Cortex of kidney (tissue), 1 donor: ENCODE results near the gene ITIH4.

Source experiments
- DNase-seq: peaks from one replicate; lab custom pipeline; 2025; lab: John Stamatoyannopoulos, UW

ITIH4 gene

DNA sequence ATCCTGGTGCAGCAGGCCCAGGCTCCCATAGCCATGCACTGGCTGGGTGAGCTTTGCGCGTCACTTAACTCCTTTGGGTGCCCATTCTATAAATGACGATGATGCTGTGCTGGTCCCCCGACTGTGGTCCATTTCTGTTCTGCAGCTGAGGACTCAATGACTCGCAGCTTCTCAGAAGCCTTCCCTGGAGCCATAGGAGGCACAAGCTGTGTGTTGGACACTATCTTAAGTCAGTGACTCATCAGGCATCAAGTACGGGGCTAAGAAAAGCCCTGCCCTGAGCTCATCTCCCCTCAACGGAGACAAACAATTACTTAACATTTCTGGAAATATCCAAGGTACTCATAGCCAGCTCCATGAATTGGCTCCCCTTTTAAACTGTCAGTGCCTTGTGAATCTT, 18.1 kb upstream of the ITIH4 start:
- DNase-seq: no peak

GRCh38 chr3:52847726-52848125, 17.3 kb upstream of the ITIH4 start:
- DNase-seq: no peak

DNA sequence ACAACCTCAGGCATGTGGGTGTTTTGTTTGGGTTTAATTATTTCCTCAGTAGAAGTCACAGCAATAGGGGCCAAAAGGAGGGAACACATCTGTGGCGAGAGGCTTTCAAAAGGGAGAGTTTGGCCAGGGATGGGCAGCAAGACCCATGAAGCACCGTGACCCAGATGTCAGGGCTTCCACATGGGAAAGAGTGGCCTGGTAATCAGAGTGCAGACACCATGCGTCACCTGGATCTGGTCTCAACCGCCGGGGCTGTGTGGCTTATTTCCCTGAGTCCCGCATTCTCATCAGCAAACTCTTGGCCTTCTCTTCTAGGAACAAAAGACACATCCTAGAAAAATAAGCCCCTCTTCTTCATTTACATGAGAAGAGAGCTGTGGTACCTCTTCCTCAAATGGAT, 16.8 kb upstream of the ITIH4 start:
- DNase-seq: no peak

GRCh38 chr3:52846432-52846965, 16.0 kb upstream of the ITIH4 start:
- DNase-seq: no peak

GRCh38 chr3:52845691-52846431, 15.4 kb upstream of the ITIH4 start:
- DNase-seq: no peak

DNA sequence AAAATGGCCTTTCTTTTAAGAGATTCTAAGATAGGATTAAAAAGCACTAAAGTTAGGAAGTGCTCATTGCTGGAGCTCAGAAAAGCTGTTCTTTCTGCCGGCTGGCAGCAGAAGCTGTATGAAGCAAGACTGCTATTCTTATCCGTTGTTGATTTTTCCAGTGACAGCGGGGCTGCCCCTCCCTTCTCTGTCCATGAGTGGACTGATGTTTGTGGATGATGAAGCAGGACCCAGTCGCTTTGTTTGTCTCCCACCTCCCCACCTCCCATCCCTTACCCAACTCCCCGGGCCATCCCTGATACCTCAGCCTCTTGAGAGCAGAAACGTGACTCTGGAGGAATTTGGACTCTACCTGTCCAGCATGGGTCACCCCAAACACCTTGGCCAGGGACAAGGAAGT, 14.7 kb upstream of the ITIH4 start:
- no peak for DNase-seq

GRCh38 chr3:52844290-52844975, 14.0 kb upstream of the ITIH4 start:
- DNase-seq: no peak

GRCh38 chr3:52843881-52844280, 13.4 kb upstream of the ITIH4 start:
- no peak for DNase-seq

DNA sequence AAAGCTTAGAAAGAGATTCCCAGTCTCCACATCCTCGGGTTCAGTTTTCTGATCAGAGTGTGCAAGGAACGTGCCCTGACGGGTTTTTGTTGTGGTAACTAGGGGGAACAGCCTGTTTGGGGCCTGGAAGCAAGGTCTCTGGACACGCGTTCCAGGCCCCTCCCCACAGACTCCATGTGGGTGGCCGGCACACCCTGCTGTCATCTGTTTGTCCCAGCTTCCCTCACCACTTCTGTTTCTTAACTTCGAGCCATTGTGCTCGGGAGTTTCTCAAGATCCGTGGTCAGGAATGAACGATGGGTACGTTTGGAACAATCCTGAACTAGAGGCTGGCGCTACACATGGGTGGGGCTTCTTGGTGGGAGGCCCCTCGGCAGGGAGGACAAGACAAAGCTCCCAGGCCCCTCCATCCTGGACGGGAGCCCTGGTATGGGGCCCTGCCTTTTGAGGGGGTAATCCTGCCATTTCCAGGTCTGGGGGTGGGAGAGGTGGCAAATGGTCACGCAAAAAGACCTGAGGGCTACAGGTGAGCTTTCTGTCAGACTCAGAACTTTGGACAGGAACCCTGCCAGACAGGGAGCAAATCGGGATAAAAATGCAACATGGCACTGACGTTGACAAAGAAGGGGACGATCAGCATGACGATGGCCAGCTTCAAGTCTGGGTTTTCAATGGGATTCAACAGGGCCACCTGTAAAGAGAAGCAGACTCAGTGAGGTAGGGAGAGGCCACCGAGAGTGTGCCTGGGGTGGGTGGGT, 12.8 kb upstream of the ITIH4 start:
- DNase-seq: no peak

DNA sequence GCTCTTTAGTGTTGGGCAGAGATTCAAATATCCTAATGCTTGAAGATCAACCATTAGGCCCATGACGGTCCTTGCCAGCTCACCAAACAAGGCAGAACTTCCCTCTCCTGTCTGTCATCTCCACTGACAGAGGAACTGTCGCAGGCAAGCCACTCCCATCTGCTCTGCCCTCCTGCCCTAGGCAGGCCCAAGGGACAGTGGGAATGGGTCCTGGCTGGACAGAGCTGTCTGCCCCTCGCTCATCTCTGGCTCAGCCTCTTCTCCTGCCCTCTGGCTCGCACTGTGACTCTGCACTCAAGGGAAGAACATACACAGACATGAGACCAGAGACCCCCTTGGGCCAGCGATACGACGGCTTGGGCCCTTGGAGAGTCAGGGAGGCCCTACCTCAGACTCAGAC, 12.0 kb upstream of the ITIH4 start:
- no peak for DNase-seq

DNA sequence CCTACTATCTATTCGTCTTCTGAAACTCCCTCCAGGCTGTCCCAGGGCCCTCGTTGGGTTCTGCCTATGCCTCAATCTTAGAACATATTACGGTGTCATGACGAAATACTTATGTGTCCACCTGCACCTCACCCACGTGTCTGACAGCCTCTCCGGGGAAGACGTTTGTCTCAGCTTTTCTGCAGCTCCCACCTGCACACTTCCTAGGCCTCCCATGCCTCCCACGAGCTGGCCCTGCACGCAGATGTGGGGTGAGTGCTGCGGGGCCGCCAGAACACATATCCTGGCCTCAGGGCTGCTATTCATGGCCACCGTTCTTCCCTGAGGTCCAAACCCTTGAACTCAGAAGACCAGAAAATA, 11.5 kb upstream of the ITIH4 start:
- DNase-seq: no peak

DNA sequence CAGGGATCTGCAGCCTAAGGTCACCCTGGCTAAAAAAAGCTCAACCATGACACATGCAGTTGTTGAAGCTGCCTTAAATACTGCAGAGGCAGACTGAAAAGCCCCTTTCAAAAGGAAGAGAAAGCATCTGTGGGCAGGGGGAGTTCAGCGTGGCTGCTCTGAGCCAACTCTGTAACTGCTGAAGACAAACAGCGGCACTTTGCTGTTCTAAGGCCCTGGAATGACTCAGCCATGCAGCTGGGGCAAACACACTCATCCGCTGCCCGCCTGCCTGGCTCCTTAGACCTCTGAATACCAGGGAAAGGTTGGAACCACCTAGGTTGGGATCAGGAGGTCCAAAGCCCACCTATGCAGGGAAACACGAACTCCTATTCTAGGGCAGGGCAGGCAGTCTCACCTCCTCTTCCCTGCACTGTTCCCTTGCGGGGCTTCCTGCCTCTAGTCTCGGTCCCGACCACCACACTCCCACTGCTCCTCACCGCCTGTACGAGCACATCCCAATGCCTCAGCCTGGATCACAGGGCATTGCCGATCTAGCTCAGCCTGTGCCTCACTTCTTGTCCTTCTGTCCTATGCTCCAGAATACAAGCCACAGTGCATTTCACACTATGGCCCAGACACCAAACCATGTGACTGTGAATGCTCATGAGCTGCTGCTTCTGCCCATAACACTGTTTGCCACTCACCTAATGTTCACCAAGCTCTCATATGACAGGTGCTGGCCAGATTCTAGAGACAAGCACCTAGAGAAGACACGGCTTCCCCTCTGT, 10.9 kb upstream of the ITIH4 start:
- no peak for DNase-seq

DNA sequence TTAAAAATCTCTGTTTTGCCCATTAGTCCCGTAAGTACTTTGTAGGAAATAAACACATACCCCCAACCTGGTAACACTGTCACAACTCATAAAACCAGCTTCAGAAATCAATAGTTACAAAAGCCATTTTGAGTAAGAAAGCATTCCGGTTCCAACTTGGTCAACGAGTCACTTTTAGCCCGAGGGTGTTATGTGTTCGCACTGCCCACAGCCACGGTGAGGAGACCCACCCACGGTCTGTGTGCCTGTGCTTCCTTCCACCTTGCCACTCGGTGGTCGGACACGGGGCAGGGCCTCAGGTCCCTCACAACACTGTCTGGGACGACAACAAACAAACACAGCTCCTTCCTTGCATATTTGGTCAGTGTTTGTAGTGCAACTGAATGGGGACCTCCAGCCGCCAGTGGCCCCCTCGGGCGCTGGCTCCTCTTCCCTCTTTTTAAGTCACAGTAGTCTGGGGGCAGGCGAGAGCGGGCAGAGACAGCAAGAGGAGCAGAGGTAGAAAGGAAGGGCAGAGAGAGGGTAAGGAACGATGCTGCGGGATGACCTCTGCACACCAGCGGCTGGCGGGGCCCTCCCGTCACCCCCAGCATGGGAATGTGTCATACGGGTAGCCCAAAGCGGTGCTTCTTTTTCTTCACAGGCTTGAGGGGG, 9.5 kb upstream of the ITIH4 start:
- no peak for DNase-seq

GRCh38 chr3:52839268-52839575, 8.8 kb upstream of the ITIH4 start:
- no peak for DNase-seq

DNA sequence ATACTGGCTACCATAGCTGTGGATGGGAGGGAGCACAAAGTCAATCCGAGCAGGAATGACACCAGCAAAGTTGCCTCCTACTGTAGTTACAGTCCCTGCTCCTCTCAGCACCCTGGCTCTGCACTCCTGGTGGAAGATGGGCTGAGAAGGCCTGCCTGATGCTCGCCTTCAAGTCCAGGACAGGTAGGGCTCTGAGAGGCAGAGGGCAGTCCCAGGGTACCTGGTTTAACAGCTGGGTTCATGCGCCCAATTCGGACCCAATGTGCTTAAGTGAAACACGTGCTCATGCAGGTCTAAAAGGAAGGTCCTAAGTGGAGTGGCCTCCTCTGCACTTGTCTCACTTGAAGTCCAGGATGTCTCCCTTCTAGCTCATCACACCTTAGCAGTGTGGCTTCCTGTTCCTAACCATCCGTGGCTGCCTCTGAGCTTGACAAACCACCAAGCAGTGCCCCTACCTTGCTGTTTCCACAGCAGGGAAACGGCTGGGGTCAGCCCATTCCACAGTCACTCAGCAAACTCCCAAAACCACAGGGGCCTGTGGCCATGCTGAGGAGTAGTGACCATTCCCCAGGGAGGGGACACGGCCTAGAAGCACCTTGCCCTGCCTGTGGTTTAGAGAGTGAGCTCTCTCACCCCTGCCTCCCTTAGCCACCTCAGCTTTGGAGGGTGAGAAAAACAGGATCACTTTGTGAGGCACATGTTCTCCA, 8.2 kb upstream of the ITIH4 start:
- no peak for DNase-seq

DNA sequence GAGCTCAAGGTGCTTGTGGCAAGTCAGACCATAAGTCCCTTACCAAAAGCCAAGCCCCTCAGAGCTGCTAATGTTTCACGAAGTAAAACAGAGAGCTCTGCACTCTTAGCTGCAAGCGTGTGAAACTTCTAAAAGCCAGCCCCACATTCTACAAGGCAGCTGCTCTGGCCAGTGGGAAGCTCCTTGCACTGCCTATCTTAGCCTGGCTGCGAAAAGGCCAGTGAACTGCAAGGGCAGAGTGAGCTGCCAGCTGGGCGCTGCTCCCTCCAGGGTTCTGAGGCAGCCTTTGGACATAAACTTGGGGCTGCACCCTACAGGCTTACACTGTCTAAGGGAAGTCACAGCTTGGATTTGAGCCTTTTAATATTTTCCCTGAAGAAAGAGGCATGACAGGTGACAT, 6.5 kb upstream of the ITIH4 start:
- no peak for DNase-seq

- no peak for DNase-seq
Measured at GRCh38 chr3:52836471-52836845, 6.0 kb upstream of the ITIH4 start.

- no peak for DNase-seq
Measured at GRCh38 chr3:52835766-52836470, 5.4 kb upstream of the ITIH4 start.

DNA sequence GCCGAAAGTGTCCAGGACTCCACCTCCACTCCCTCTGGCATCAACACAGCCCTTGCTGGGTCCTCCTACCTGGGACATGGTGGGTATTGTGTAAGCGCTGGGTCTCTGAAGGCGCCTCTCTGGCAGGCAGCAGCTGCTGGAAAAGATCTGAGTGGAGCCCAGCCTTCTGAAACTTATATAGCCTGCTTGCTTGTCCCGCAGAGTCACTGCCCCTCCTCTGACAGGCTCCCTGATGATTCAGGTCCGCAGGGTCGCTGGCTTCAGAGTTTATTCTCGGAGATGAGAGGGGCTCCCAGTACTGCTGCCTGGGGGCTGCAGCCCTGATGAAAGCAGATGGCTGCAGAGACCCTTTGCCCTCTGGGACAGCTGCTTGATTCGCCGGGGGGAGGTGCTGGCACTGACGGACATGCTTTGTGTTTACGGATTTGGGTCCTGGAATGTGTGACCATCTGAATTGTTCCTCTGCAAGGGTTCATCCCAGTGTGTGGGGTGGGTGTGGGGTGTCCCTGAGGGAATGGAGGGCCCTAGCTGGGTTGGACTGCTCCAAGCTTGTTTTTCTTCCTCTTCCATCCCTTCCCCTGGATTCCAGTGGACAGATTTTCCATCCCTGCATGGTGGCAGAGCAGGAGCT, 4.5 kb upstream of the ITIH4 start, which contains the start of gene MUSTN1:
MUSTN1 (minus strand) TSS at position 149 of the 631 bp plus-strand sequence; CDS start at position 78, 71 bp downstream.
- DNase-seq: no peak

GRCh38 chr3:52833202-52833601, 2.7 kb upstream of the ITIH4 start:
- no peak for DNase-seq
